ENCODE data around the gene GRIA4.

GRCh38 chr11:105697291-105697690, 87.4 kb downstream of the GRIA4 start:
- TF ChIP-seq SIN3A (IDR thresholded peaks at IDR 0.05; ENCODE audit: borderline replicate concordance, insufficient read depth, low read length) = no peak
- TF ChIP-seq FOXP2 (optimal IDR thresholded peaks at IDR 0.05; ENCODE audit: borderline replicate concordance, extremely low read depth, extremely low read length, insufficient read depth) = no peak
- TF ChIP-seq, protein P1, sequence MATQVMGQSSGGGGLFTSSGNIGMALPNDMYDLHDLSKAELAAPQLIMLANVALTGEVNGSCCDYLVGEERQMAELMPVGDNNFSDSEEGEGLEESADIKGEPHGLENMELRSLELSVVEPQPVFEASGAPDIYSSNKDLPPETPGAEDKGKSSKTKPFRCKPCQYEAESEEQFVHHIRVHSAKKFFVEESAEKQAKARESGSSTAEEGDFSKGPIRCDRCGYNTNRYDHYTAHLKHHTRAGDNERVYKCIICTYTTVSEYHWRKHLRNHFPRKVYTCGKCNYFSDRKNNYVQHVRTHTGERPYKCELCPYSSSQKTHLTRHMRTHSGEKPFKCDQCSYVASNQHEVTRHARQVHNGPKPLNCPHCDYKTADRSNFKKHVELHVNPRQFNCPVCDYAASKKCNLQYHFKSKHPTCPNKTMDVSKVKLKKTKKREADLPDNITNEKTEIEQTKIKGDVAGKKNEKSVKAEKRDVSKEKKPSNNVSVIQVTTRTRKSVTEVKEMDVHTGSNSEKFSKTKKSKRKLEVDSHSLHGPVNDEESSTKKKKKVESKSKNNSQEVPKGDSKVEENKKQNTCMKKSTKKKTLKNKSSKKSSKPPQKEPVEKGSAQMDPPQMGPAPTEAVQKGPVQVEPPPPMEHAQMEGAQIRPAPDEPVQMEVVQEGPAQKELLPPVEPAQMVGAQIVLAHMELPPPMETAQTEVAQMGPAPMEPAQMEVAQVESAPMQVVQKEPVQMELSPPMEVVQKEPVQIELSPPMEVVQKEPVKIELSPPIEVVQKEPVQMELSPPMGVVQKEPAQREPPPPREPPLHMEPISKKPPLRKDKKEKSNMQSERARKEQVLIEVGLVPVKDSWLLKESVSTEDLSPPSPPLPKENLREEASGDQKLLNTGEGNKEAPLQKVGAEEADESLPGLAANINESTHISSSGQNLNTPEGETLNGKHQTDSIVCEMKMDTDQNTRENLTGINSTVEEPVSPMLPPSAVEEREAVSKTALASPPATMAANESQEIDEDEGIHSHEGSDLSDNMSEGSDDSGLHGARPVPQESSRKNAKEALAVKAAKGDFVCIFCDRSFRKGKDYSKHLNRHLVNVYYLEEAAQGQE (IDR thresholded peaks at IDR 0.05; ENCODE audit: insufficient read depth in 1 of 2, low read depth in 2 of 2, low read length in 2 of 2) = no peak

Data from PFSK-1 (cell line).